Measurements from ENCODE around the gene VARS1.

VARS1 gene

GRCh38 chr6:31776485-31776988, 19.0 kb downstream of the VARS1 start:
- TF ChIP-seq, protein P1, sequence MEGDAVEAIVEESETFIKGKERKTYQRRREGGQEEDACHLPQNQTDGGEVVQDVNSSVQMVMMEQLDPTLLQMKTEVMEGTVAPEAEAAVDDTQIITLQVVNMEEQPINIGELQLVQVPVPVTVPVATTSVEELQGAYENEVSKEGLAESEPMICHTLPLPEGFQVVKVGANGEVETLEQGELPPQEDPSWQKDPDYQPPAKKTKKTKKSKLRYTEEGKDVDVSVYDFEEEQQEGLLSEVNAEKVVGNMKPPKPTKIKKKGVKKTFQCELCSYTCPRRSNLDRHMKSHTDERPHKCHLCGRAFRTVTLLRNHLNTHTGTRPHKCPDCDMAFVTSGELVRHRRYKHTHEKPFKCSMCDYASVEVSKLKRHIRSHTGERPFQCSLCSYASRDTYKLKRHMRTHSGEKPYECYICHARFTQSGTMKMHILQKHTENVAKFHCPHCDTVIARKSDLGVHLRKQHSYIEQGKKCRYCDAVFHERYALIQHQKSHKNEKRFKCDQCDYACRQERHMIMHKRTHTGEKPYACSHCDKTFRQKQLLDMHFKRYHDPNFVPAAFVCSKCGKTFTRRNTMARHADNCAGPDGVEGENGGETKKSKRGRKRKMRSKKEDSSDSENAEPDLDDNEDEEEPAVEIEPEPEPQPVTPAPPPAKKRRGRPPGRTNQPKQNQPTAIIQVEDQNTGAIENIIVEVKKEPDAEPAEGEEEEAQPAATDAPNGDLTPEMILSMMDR (conservative IDR thresholded peaks at IDR 0.05; ENCODE audit: control insufficient read depth, insufficient read depth, low read depth, low read length) = no peak
- DNase-seq (ENCODE audit: low read depth) = no peak
- H3K4me3 ChIP-seq (ENCODE audit: control insufficient read depth, low read depth, low read length) = no peak overlapping the region

- H3K4me3 ChIP-seq (ENCODE audit: control insufficient read depth, low read depth, low read length) = no peak overlapping the region
- DNase-seq (ENCODE audit: low read depth) = no peak
- TF ChIP-seq, protein P1 (conservative IDR thresholded peaks at IDR 0.05; ENCODE audit: control insufficient read depth, insufficient read depth, low read depth, low read length) = no peak
These were observed 19.7 kb downstream of the VARS1 start for GRCh38 chr6:31775633-31776484.

DNA sequence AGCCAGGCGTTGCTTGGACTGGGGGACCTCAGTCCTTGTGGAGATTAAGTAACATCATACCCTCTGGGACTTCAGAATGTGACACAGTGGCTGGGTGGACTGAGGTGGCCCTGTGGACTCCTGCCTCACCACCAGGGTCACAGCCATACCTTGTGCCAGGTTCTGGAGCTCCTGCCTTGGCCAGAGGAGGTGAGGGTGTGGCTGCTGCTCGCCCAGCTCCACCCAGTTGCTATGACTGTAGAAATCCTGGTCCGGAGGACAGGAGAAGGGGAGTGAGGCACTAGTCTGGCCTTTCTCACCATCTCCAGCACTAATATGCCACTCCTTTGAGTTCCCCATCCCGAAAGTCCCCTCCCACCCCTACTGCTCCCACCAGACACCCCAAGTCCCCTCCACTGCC, 20.4 kb downstream of the VARS1 start:
- H3K4me3 ChIP-seq (ENCODE audit: control insufficient read depth, low read depth, low read length) = no peak overlapping the region
- TF ChIP-seq, protein P1 (conservative IDR thresholded peaks at IDR 0.05; ENCODE audit: control insufficient read depth, insufficient read depth, low read depth, low read length) = no peak
- DNase-seq (ENCODE audit: low read depth) = no peak

DNA sequence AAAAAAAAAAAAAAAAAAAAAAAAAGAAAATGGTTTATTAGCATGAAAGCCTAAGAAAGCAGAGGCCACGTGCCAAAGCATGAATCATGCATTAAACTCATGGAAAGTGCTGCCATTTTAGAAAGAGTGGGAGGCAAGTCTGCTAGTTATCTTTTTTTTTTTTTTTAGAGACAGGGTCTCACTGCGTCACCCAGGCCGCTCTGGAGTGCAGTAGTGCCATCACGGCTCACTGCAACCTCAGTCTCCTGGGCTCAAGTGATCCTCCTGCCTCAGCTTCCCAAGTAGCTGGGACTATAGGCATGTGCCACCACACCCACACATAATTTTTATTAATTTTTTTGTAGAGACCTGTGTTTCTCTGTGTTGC, 23.6 kb downstream of the VARS1 start:
- no peak overlapping the region for H3K4me3 ChIP-seq (ENCODE audit: control insufficient read depth, low read depth, low read length)
- DNase-seq (ENCODE audit: low read depth) = peak; percentile 63
- TF ChIP-seq, protein P1 (conservative IDR thresholded peaks at IDR 0.05; ENCODE audit: control insufficient read depth, insufficient read depth, low read depth, low read length) = no peak

DNA sequence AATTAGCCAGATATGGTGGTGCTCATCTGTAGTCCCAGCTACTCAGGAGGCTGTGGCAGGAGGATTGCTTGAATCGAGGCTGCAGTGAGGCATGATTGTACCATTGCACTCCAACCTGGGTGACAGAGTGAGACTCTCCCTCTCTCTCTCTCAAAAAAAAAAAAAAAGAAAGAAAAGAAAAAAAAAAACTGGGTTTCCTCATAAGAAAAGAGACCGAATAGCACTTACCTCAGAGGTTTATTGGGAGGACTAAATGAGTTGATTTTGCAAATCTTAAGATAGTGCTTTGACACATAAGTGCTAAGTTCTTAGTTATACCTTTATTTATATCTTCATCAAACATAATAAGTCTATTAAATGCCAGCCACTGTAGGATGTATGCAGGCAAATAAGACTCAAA, 24.7 kb downstream of the VARS1 start:
- DNase-seq (ENCODE audit: low read depth) = no peak
- TF ChIP-seq, protein P1 (conservative IDR thresholded peaks at IDR 0.05; ENCODE audit: control insufficient read depth, insufficient read depth, low read depth, low read length) = no peak
- H3K4me3 ChIP-seq (ENCODE audit: control insufficient read depth, low read depth, low read length) = no peak overlapping the region

GRCh38 chr6:31769684-31770371, 25.7 kb downstream of the VARS1 start:
- peak; percentile 52 for DNase-seq (ENCODE audit: low read depth)
- H3K4me3 ChIP-seq (ENCODE audit: control insufficient read depth, low read depth, low read length) = no peak overlapping the region
- TF ChIP-seq, protein P1 (conservative IDR thresholded peaks at IDR 0.05; ENCODE audit: control insufficient read depth, insufficient read depth, low read depth, low read length) = peak; percentile 82

Data from fibroblast of mammary gland (primary cell).